ENCODE data around the gene ATP4B.

Gene ATP4B

DNA sequence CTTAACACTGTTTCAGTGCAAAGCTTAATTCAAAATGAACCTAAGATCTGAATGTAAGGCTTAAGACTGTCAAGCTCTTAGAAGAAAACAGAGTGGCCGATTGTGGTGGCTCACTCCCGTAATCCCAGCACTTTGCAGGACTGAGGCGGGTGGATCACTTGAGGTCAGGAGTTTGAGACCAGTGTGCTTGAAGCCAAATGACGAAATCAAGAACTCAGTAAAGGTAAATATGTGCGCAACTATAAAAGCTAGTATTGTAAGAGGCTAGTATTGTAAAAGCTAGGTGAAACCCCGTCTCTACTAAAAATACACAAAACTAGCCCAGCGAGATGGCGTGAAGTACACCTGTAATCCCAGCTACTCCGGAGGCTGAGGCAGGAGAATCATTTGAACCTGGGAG lies 12.7 kb downstream of the ATP4B start:
- Mint-ChIP-seq H3K4me3 (no peak overlapping the region), H3K9me3 (no peaks in the 10 kb centered on the region), H3K36me3 (ENCODE audit: insufficient read depth) (peaks cover 1% of the 10 kb centered on the region), H3K27ac (ENCODE audit: low read depth) (no peak overlapping the region), H3K27me3 (no peaks in the 10 kb centered on the region), H3K4me1 (peaks cover 8% of the 10 kb centered on the region)
- ATAC-seq (replicated peaks; ENCODE audit: extremely low read depth, poor library complexity, severe bottlenecking) (no peak), DNase-seq (ENCODE audit: low spot score in 2 of 2) (no peak)

DNA sequence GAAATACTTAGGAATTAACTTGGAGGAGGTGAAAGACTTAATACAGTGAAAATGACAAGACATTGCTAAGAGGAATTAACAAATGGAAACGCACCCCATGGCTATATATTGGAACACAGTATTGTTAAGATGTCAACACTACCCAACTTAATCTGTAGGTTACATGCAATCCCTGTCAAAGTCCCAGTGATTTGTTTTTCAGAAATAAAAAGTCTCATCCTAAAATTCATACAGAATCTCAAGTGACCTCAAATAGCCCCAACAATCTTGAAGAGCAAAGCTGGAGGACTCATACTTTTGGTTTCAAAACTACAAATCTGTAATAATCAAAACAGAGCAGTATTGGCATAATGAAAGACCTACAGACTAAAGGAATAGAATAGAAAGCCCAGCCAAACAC lies 13.2 kb downstream of the ATP4B start:
- Mint-ChIP-seq H3K4me3 (no peak overlapping the region), H3K4me1 (peaks cover 8% of the 10 kb centered on the region), H3K36me3 (ENCODE audit: insufficient read depth) (peaks cover 1% of the 10 kb centered on the region), H3K9me3 (no peaks in the 10 kb centered on the region), H3K27ac (ENCODE audit: low read depth) (no peak overlapping the region), H3K27me3 (no peaks in the 10 kb centered on the region)
- ATAC-seq (replicated peaks; ENCODE audit: extremely low read depth, poor library complexity, severe bottlenecking) (no peak), DNase-seq (ENCODE audit: low spot score in 2 of 2) (no peak)

DNA sequence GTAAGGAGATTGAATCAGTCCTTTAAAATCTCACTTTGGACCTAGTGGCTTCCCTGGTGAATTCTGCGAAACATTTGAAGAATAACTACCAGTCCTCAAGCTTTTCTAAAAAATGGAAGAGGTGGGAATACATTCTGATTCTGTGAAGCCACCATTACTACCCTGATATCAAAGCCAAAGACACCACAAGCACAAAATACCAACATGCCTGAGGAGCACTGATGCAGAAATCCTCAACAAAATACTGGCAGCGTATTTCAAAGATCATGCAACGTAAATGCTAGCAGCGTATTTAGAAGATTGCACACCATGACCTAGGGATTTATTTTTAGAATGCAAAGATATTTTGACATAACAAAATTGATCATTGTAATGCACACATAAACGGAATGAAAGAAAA lies 14.4 kb downstream of the ATP4B start:
- DNase-seq (ENCODE audit: low spot score in 2 of 2): no peak
- no peaks in the 10 kb centered on the region for H3K9me3 Mint-ChIP-seq
- H3K4me1 Mint-ChIP-seq: peaks cover 8% of the 10 kb centered on the region
- no peak for ATAC-seq (replicated peaks; ENCODE audit: extremely low read depth, poor library complexity, severe bottlenecking)
- peaks cover 5% of the 10 kb centered on the region for H3K36me3 Mint-ChIP-seq (ENCODE audit: insufficient read depth)
- H3K4me3 Mint-ChIP-seq: no peak overlapping the region
- H3K27ac Mint-ChIP-seq (ENCODE audit: low read depth): no peak overlapping the region
- H3K27me3 Mint-ChIP-seq: no peaks in the 10 kb centered on the region

DNA sequence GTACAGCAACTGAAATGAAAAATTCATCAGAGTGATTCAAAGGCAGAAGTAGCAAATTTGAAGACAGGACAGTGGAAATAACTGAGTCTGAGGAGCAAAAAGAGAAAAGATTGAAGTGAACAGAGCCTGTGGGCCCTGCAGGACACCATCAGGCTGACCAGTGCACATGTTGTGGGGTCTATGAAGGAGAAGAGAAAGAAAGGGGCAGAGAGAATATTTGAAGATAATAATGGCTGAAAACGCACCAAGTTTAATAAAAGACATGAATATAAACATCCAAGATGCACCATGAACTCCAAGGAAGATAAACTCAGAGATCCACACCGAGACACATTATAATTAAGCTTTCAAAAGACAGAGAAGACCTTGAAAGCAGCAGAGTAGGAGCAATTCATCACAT lies 15.4 kb downstream of the ATP4B start:
- H3K27me3 Mint-ChIP-seq: no peaks in the 10 kb centered on the region
- H3K9me3 Mint-ChIP-seq: no peaks in the 10 kb centered on the region
- ATAC-seq (replicated peaks; ENCODE audit: extremely low read depth, poor library complexity, severe bottlenecking) (no peak), DNase-seq (ENCODE audit: low spot score in 2 of 2) (no peak)
- no peak overlapping the region for H3K27ac Mint-ChIP-seq (ENCODE audit: low read depth)
- H3K4me1 Mint-ChIP-seq: peaks cover 8% of the 10 kb centered on the region
- no peak overlapping the region for H3K4me3 Mint-ChIP-seq
- H3K36me3 Mint-ChIP-seq (ENCODE audit: insufficient read depth): peaks cover 9% of the 10 kb centered on the region

DNA sequence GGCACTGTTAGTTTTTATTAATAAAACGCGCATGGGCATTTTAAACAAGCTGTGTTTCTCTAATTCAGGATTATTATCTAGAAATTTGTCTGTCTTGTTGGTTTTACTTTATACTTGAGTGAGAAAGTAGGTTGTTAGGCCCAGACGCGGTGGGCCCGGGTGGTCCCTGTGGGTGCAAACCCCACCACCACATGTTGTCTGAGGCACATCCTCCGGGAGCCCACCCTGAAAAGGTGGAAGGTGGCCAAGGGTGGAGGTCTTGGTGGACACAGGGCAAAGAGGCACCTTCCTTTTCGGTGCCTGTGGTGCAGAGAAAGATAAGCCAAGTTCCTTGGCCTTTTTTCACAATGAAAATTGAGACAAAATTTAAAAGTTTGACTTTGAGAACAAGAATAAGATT lies 16.6 kb downstream of the ATP4B start:
- DNase-seq (ENCODE audit: low spot score in 2 of 2): no peak
- H3K4me1 Mint-ChIP-seq: peaks cover 3% of the 10 kb centered on the region
- no peak overlapping the region for H3K4me3 Mint-ChIP-seq
- ATAC-seq (replicated peaks; ENCODE audit: extremely low read depth, poor library complexity, severe bottlenecking): no peak
- H3K36me3 Mint-ChIP-seq (ENCODE audit: insufficient read depth): peaks cover 13% of the 10 kb centered on the region
- no peak overlapping the region for H3K27ac Mint-ChIP-seq (ENCODE audit: low read depth)
- H3K27me3 Mint-ChIP-seq: no peaks in the 10 kb centered on the region
- no peaks in the 10 kb centered on the region for H3K9me3 Mint-ChIP-seq

DNA sequence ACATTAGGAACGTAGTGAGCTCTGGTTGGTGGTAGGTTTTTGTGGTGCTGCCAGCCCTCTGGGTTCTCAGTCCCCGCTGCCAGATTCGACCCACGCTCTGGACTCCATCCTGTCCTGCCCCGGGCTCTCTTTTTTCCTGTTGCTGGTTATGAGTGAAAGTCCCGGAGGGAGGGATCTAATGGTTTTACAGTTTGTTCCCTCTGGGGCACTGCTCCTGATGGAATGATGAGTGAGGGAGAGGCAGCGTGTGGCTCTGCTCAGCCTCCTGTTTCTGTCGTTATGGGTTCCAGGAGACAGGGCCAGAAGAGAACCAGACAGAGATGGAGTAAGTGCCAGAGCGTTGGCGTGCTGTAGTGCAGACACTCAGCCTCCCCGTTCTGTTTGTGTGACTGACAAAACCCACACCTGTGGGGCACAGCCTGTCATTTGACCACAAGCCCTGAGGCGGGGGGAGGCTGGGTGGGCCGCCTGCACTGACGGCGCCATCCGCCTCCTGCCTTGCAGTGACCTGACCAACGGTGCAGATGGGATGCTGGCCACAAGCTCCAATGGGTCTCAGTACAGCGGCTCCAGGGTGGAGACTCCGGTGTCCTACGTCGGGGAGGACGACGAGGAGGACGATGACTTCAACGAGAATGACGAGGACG lies 18.3 kb downstream of the ATP4B start:
- H3K27me3 Mint-ChIP-seq: no peaks in the 10 kb centered on the region
- no peaks in the 10 kb centered on the region for H3K4me1 Mint-ChIP-seq
- no peaks in the 10 kb centered on the region for H3K9me3 Mint-ChIP-seq
- no peak overlapping the region for H3K4me3 Mint-ChIP-seq
- ATAC-seq (replicated peaks; ENCODE audit: extremely low read depth, poor library complexity, severe bottlenecking) (no peak), DNase-seq (ENCODE audit: low spot score in 2 of 2) (no peak)
- H3K27ac Mint-ChIP-seq (ENCODE audit: low read depth): no peak overlapping the region
- H3K36me3 Mint-ChIP-seq (ENCODE audit: insufficient read depth): peaks cover 14% of the 10 kb centered on the region

DNA sequence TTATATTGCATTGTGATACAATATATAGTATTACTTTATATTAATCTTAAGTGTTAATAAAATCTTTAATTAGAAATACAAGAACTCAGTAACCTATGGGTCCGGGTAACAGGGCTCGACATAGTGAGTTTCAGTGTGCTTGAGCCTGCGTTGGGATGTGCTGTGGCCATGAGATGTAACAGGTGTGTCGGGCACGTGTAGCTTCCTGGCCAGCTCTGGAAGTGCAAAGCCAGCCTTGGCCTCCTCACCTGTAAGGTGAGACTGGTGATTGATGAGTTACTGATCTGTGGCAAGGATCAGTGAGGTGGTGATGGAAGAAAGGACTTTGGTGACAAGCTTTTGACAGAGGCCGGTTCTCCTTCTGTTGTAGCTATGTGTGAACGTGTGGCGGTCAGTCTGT lies 19.2 kb downstream of the ATP4B start:
- DNase-seq (ENCODE audit: low spot score in 2 of 2) (no peak), ATAC-seq (replicated peaks; ENCODE audit: extremely low read depth, poor library complexity, severe bottlenecking) (no peak)
- Mint-ChIP-seq H3K36me3 (ENCODE audit: insufficient read depth) (peaks cover 17% of the 10 kb centered on the region), H3K4me1 (peaks cover 5% of the 10 kb centered on the region), H3K27me3 (no peaks in the 10 kb centered on the region), H3K4me3 (no peak overlapping the region), H3K27ac (ENCODE audit: low read depth) (no peak overlapping the region), H3K9me3 (no peaks in the 10 kb centered on the region)

DNA sequence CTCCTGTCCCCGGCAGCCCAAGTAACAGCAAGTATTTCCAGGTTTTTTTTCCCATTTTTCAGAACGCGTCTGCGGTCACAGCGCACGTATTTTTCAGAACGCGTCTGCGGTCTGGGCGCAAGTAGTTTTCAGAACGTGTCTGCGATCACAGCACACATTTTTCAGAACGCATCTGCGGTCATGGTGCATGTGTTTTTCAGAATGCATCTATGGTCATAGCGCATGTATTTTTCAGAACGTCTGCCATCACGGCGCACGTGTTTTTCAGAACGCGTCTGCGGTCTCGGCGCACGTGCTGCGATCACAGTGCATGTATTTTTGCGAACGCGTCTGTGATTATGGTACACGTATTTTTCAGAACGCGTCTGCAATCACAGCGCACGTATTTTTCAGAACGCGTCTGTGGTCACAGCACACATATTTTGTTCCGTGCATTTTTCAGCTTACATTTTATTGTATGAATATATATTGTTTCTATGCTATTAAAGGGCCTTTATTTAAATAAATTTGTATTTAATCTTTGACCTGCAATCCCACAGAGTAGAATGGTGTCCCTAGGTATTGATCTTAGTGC lies 19.7 kb downstream of the ATP4B start:
- Mint-ChIP-seq H3K27me3 (no peaks in the 10 kb centered on the region), H3K4me1 (peaks cover 5% of the 10 kb centered on the region), H3K9me3 (no peaks in the 10 kb centered on the region), H3K27ac (ENCODE audit: low read depth) (no peak overlapping the region), H3K36me3 (ENCODE audit: insufficient read depth) (peaks cover 18% of the 10 kb centered on the region), H3K4me3 (no peak overlapping the region)
- ATAC-seq (replicated peaks; ENCODE audit: extremely low read depth, poor library complexity, severe bottlenecking): no peak
- no peak for DNase-seq (ENCODE audit: low spot score in 2 of 2)

DNA sequence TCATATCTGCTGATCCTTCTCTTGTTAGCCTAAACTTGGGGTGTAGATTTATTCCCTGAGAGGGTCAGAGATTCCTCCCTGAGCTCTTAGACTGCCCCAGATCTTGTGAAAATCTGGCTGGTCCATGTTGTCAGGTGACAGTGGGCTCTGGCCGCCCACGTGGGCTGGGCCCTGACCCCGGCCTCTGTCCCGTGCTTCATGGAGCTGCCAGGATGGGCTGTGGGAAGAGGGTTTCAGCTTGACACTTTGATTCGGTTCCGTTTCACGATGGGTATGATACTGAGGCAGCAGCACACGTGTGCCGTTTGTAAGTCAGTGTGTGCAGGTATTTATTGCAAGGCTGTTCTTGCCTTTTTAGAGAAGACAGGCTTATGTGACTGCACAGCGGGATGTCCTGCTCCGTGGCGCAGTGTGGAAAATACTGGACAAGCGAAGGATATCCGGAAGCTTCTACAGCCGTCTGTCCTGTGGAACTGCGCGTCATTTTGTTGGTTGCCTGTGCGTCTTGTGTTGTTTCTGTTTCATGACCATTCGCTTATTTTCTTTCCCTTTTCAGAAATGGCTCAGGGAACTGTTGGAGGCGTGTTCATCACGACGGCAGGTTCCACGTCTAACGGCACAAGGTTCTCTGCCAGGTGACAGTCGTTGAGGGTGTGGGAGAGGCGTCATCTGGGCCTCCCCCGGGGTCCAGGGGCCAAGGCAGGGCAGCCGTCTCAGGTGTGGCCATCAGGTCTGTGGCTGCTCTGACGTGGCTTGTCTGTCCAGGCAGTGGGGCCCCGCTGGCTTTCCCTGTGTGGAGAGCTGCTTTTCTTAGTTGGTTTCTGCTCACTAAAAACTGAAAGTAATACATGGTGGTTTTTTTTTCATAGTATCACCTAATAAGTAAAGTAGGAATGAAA lies 20.5 kb downstream of the ATP4B start:
- H3K4me3 Mint-ChIP-seq: no peak overlapping the region
- ATAC-seq (replicated peaks; ENCODE audit: extremely low read depth, poor library complexity, severe bottlenecking): no peak

DNA sequence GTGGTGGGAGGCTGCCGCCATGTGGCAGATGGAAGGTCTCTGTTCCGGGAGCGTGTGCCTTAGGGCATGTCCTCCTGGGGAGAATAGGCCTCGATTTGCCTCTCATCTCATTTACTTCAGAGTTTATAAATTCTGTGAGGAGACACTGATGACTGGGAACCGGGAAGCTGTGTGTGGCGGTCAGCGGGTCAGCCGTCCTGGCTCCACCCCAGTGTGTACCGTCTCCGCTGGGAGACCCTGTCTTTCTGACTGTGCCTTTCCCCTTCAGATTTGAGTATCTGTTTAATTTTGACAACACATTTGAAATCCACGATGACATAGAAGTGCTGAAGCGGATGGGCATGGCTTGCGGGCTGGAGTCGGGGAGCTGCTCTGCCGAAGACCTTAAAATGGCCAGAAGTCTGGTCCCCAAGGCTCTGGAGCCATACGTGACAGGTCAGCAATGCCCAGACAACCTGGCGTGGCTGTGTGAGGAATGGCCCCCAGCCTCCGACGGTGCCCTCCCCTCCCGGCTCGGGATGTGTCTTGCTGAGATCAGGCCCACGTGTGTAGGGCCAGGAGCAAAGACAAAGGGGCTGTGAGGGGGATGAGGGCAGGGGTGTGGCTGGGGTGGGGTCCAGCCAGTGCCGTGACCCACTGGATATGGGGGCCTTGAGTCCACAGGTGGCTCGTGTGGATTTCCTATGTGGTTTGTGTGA lies 21.6 kb downstream of the ATP4B start:
- Mint-ChIP-seq H3K36me3 (ENCODE audit: insufficient read depth) (peaks cover 26% of the 10 kb centered on the region), H3K27me3 (no peaks in the 10 kb centered on the region), H3K4me3 (no peak overlapping the region), H3K4me1 (peaks cover 5% of the 10 kb centered on the region), H3K9me3 (no peaks in the 10 kb centered on the region), H3K27ac (ENCODE audit: low read depth) (no peak overlapping the region)
- DNase-seq (ENCODE audit: low spot score in 2 of 2) (no peak), ATAC-seq (replicated peaks; ENCODE audit: extremely low read depth, poor library complexity, severe bottlenecking) (no peak)

More for the DNA sequence above, 20.5 kb downstream of the ATP4B start:
- no peak for DNase-seq (ENCODE audit: low spot score in 2 of 2)
- peaks cover 24% of the 10 kb centered on the region for H3K36me3 Mint-ChIP-seq (ENCODE audit: insufficient read depth)
- H3K9me3 Mint-ChIP-seq: no peaks in the 10 kb centered on the region
- peaks cover 5% of the 10 kb centered on the region for H3K4me1 Mint-ChIP-seq
- no peak overlapping the region for H3K27ac Mint-ChIP-seq (ENCODE audit: low read depth)
- H3K27me3 Mint-ChIP-seq: no peaks in the 10 kb centered on the region

DNA sequence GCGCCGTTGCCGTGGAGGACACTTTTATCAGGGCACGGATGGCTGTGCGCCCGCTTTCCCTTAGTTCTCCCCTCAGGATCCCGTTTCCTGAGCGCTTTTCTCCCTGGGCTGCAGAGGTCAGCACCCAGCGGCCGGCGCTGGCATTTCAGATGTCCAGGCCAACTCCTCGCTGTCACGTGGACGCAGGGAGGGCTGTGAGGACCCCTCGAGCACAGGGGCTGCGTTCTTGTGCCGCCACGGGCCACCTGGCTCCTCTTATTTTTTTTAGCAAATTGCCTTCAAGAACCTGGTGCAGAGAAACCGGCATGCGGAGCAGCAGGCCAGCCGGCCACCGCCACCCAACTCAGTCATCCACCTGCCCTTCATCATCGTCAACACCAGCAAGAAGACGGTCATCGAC lies 22.3 kb downstream of the ATP4B start:
- Mint-ChIP-seq H3K36me3 (ENCODE audit: insufficient read depth) (peaks cover 27% of the 10 kb centered on the region), H3K4me1 (peaks cover 5% of the 10 kb centered on the region), H3K27ac (ENCODE audit: low read depth) (no peak overlapping the region), H3K9me3 (no peaks in the 10 kb centered on the region), H3K27me3 (no peaks in the 10 kb centered on the region), H3K4me3 (no peak overlapping the region)
- DNase-seq (ENCODE audit: low spot score in 2 of 2): no peak
- no peak for ATAC-seq (replicated peaks; ENCODE audit: extremely low read depth, poor library complexity, severe bottlenecking)

DNA sequence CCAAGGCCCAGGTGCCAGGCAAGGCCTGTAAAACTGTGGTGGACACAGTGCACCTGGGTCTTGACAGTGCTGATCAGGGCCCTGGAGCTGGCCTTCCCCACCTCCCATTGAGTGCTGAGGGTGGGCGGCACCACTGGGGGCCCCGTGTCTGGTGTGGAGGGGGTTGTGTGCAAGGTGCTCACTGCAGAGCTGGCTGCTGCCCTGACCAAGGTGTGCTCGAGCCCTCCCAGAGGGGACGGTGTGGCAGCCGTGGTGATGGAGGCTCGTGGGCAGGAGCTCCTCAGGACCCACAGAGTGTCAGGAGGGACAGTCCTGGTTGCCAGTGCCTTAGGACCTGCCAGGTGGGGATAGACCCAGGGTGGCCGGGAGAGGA lies 23.0 kb downstream of the ATP4B start:
- no peaks in the 10 kb centered on the region for H3K27me3 Mint-ChIP-seq
- no peak overlapping the region for H3K4me3 Mint-ChIP-seq
- no peak for ATAC-seq (replicated peaks; ENCODE audit: extremely low read depth, poor library complexity, severe bottlenecking)
- peaks cover 5% of the 10 kb centered on the region for H3K4me1 Mint-ChIP-seq
- H3K27ac Mint-ChIP-seq (ENCODE audit: low read depth): no peak overlapping the region
- peaks cover 28% of the 10 kb centered on the region for H3K36me3 Mint-ChIP-seq (ENCODE audit: insufficient read depth)
- DNase-seq (ENCODE audit: low spot score in 2 of 2): no peak
- no peaks in the 10 kb centered on the region for H3K9me3 Mint-ChIP-seq

Data from central memory CD8-positive, alpha-beta T cell (primary cell).